Tibial nerve (tissue), 4 donors: ENCODE results near the gene WDR31. TPM values are rescaled to one million over a fixed set of nuclear protein-coding genes. Genes with fewer than 3 reads are reported as not detected.

ENCODE experiments used
- DNase-seq, 2 donors: peaks; one replicate each; pipeline ENCODE4 v3.0.0-alpha.2; 2019; ENCODE audit warnings: low spot score in 2 of 2
- H3K27ac ChIP-seq, 4 donors: fragments of 200-600 bp; sonication (generic) in 3 of 4; one replicate each; pipeline ENCODE4 v1.5.1; 2017 to 2019; ENCODE audit warnings: mild to moderate bottlenecking in 1 of 4
- H3K27me3 ChIP-seq, 2 donors: fragments of 200-600 bp; sonication (generic) in 1 of 2; one replicate each; pipeline versions ENCODE4 v1.5.1 to v1.6.0; 2017 to 2019
- H3K36me3 ChIP-seq, 3 donors: fragments of 200-600 bp; sonication (generic); one replicate each; pipeline ENCODE4 v1.5.1; 2018 to 2019
- H3K4me1 ChIP-seq, 4 donors: fragments of 200-600 bp; sonication (generic) in 3 of 4; one replicate each; pipeline ENCODE4 v1.5.1; 2017 to 2019
- H3K4me3 ChIP-seq, 4 donors: fragments of 200-600 bp; sonication (generic) in 3 of 4; one replicate each; pipeline ENCODE4 v1.5.1; 2017 to 2019; ENCODE audit warnings: mild to moderate bottlenecking in 1 of 4, moderate library complexity in 1 of 4
- H3K9me3 ChIP-seq, 4 donors: fragments of 200-600 bp; sonication (generic) in 3 of 4; one replicate each; pipeline ENCODE4 v1.5.1; 2017 to 2019
- CTCF ChIP-seq, 5 experiments: fragments of 200-600 bp in 3 of 5; fragments of 450-650 bp in 2 of 5; sonication (generic) in 3 of 5; IDR thresholded peaks; one replicate each; pipeline ENCODE4 v1.5.1; 2016 to 2019; ENCODE audit warnings: antibody characterized with exemption in 5 of 5, mild to moderate bottlenecking in 3 of 5, moderate library complexity in 2 of 5
- EP300 ChIP-seq, 2 donors: sonication (generic); formaldehyde crosslinking; IDR thresholded peaks; one replicate each; pipeline ENCODE4 v1.6.1; 2017; ENCODE audit warnings: antibody characterized with exemption in 2 of 2, mild to moderate bottlenecking in 1 of 2
- POLR2A ChIP-seq, 2 donors: fragments of 450-650 bp; IDR thresholded peaks; one replicate each; pipeline ENCODE4 v1.6.1; 2017; ENCODE audit warnings: antibody characterized with exemption in 2 of 2, mild to moderate bottlenecking in 2 of 2, moderate library complexity in 2 of 2
- WGBS, 2 donors: methylation state at CpG; one replicate each; pipeline ENCODE4 v1.1.5; 2018; 5-methylcytosine and 5-hydroxymethylcytosine counted together
- total RNA-seq, 4 donors: library from RNA; depleted of rRNA; stranded (reverse); fragments of >200 nt; gene quantifications; one replicate each; pipeline ENCODE4 v1.1.0, GENCODE V29; 2016

The WDR31 gene
- total RNA-seq, 4 donors from 2014 or later: 0.60 to 2.8 (median 1.4) TPM

- 79 to 90% methylated on average over 4 of the region's 4 CpGs for WGBS, 2 donors
- Histone ChIP-seq H3K9me3 (no peaks in the 10 kb centered on the region), H3K27ac (no peak overlapping the region), H3K4me1 (no peaks in the 10 kb centered on the region), H3K36me3 (peaks cover 0 to 63% (median 0%) of the 10 kb centered on the region in 3 donors), H3K27me3 (no peaks in the 10 kb centered on the region), H3K4me3 (no peak overlapping the region)
- DNase-seq: no peak
- no peak for TF ChIP-seq EP300 (IDR thresholded peaks at IDR 0.05)
- no peak for TF ChIP-seq CTCF (IDR thresholded peaks at IDR 0.05)
- no peak for TF ChIP-seq POLR2A (IDR thresholded peaks at IDR 0.05)
Measured at GRCh38 chr9:113316030-113316429, 24.0 kb downstream of the WDR31 start.

- DNase-seq: no peak
- Histone ChIP-seq H3K9me3 (no peaks in the 10 kb centered on the region), H3K36me3 (peaks cover 0 to 57% (median 0%) of the 10 kb centered on the region in 3 donors), H3K4me3 (no peak overlapping the region), H3K27ac (no peak overlapping the region), H3K27me3 (no peaks in the 10 kb centered on the region), H3K4me1 (no peaks in the 10 kb centered on the region)
- TF ChIP-seq POLR2A (IDR thresholded peaks at IDR 0.05) (no peak), EP300 (IDR thresholded peaks at IDR 0.05) (no peak), CTCF (IDR thresholded peaks at IDR 0.05) (no peak)
Measured at GRCh38 chr9:113315231-113315630, 24.8 kb downstream of the WDR31 start.

GRCh38 chr9:113313261-113313660, 26.8 kb downstream of the WDR31 start:
- Histone ChIP-seq H3K27ac (no peak overlapping the region), H3K4me3 (no peak overlapping the region), H3K36me3 (peaks cover 0 to 37% (median 0%) of the 10 kb centered on the region in 3 donors), H3K27me3 (no peaks in the 10 kb centered on the region), H3K9me3 (no peaks in the 10 kb centered on the region), H3K4me1 (no peaks in the 10 kb centered on the region)
- TF ChIP-seq EP300 (IDR thresholded peaks at IDR 0.05) (no peak), CTCF (IDR thresholded peaks at IDR 0.05) (no peak), POLR2A (IDR thresholded peaks at IDR 0.05) (no peak)
- 54 to 65% methylated on average over 5 of the region's 5 CpGs for WGBS, 2 donors
- no peak for DNase-seq

GRCh38 chr9:113311961-113312360, 28.1 kb downstream of the WDR31 start:
- Histone ChIP-seq H3K27me3 (no peaks in the 10 kb centered on the region), H3K4me1 (no peaks in the 10 kb centered on the region), H3K36me3 (peaks cover 0 to 27% (median 0%) of the 10 kb centered on the region in 3 donors), H3K9me3 (no peaks in the 10 kb centered on the region), H3K4me3 (no peak overlapping the region), H3K27ac (no peak overlapping the region)
- TF ChIP-seq POLR2A (IDR thresholded peaks at IDR 0.05): no peak
- no peak for TF ChIP-seq EP300 (IDR thresholded peaks at IDR 0.05)
- no peak for TF ChIP-seq CTCF (IDR thresholded peaks at IDR 0.05)
- DNase-seq: no peak
- WGBS, 2 donors: 78 to 81% methylated on average over 3 of the region's 3 CpGs

- Histone ChIP-seq H3K27me3 (no peaks in the 10 kb centered on the region), H3K4me3 (no peak overlapping the region), H3K36me3 (peaks cover 0 to 14% (median 0%) of the 10 kb centered on the region in 3 donors), H3K4me1 (no peaks in the 10 kb centered on the region), H3K27ac (no peak overlapping the region), H3K9me3 (no peaks in the 10 kb centered on the region)
- DNase-seq: no peak
- TF ChIP-seq EP300 (IDR thresholded peaks at IDR 0.05): no peak
- TF ChIP-seq POLR2A (IDR thresholded peaks at IDR 0.05): no peak
- no peak for TF ChIP-seq CTCF (IDR thresholded peaks at IDR 0.05)
- 49 to 53% methylated on average over 3 of the region's 3 CpGs for WGBS, 2 donors
Measured at GRCh38 chr9:113310538-113310937, 29.5 kb downstream of the WDR31 start.
